ENCODE results near the gene COL4A2.

DNA sequence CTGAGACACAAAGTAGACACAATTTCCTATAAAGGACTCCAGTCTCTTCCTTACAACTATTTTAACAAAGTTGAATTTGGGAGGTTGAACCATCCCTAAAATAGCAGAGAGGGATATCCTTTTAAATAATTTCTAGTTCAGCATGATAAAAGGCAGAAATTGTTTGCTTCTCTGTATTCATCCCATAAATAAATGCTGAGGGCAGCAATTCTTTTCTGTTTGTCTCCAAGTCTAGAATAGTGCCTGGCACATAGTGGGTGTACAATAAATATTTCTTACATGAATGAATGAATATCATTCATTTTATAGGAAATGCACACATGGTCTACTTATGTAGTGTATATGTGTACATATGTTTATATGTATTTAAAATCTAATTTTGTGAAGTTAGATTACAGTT is 12.5 kb upstream of the COL4A2 start:
- TF ChIP-seq POLR2A (IDR thresholded peaks at IDR 0.05; ENCODE audit: borderline replicate concordance, extremely low read depth, insufficient read depth, insufficient read length) (no peak), CEBPB (IDR thresholded peaks at IDR 0.05; ENCODE audit: low read depth) (no peak), EZH2 (IDR thresholded peaks at IDR 0.05) (no peak), MAX (IDR thresholded peaks at IDR 0.05) (no peak), POLR2AphosphoS5 (IDR thresholded peaks at IDR 0.05; ENCODE audit: low read depth, low read length) (no peak), ATF3 (IDR thresholded peaks at IDR 0.05) (no peak), ZNF274 (IDR thresholded peaks at IDR 0.05; ENCODE audit: low read depth, low read length) (no peak), JUND (IDR thresholded peaks at IDR 0.05) (no peak), SP1 (IDR thresholded peaks at IDR 0.05; ENCODE audit: low read depth) (no peak), YY1 (IDR thresholded peaks at IDR 0.05; ENCODE audit: extremely low read depth, insufficient replicate concordance, low read depth, low read length) (no peak), EZH2phosphoT487 (IDR thresholded peaks at IDR 0.05; ENCODE audit: borderline replicate concordance) (no peak)
- TF ChIP-seq, protein P1, sequence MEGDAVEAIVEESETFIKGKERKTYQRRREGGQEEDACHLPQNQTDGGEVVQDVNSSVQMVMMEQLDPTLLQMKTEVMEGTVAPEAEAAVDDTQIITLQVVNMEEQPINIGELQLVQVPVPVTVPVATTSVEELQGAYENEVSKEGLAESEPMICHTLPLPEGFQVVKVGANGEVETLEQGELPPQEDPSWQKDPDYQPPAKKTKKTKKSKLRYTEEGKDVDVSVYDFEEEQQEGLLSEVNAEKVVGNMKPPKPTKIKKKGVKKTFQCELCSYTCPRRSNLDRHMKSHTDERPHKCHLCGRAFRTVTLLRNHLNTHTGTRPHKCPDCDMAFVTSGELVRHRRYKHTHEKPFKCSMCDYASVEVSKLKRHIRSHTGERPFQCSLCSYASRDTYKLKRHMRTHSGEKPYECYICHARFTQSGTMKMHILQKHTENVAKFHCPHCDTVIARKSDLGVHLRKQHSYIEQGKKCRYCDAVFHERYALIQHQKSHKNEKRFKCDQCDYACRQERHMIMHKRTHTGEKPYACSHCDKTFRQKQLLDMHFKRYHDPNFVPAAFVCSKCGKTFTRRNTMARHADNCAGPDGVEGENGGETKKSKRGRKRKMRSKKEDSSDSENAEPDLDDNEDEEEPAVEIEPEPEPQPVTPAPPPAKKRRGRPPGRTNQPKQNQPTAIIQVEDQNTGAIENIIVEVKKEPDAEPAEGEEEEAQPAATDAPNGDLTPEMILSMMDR (IDR thresholded peaks at IDR 0.05 in 2 of 3, conservative IDR thresholded peaks at IDR 0.05 in 1 of 3; ENCODE audit: borderline replicate concordance in 1 of 3, insufficient read depth in 1 of 3, low read depth in 2 of 3, low read length in 2 of 3), result no peak
- TF ChIP-seq, protein P2, sequence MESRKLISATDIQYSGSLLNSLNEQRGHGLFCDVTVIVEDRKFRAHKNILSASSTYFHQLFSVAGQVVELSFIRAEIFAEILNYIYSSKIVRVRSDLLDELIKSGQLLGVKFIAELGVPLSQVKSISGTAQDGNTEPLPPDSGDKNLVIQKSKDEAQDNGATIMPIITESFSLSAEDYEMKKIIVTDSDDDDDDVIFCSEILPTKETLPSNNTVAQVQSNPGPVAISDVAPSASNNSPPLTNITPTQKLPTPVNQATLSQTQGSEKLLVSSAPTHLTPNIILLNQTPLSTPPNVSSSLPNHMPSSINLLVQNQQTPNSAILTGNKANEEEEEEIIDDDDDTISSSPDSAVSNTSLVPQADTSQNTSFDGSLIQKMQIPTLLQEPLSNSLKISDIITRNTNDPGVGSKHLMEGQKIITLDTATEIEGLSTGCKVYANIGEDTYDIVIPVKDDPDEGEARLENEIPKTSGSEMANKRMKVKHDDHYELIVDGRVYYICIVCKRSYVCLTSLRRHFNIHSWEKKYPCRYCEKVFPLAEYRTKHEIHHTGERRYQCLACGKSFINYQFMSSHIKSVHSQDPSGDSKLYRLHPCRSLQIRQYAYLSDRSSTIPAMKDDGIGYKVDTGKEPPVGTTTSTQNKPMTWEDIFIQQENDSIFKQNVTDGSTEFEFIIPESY (IDR thresholded peaks at IDR 0.05; ENCODE audit: extremely low read depth, insufficient replicate concordance, low read length), result no peak
- TF ChIP-seq, protein P3, sequence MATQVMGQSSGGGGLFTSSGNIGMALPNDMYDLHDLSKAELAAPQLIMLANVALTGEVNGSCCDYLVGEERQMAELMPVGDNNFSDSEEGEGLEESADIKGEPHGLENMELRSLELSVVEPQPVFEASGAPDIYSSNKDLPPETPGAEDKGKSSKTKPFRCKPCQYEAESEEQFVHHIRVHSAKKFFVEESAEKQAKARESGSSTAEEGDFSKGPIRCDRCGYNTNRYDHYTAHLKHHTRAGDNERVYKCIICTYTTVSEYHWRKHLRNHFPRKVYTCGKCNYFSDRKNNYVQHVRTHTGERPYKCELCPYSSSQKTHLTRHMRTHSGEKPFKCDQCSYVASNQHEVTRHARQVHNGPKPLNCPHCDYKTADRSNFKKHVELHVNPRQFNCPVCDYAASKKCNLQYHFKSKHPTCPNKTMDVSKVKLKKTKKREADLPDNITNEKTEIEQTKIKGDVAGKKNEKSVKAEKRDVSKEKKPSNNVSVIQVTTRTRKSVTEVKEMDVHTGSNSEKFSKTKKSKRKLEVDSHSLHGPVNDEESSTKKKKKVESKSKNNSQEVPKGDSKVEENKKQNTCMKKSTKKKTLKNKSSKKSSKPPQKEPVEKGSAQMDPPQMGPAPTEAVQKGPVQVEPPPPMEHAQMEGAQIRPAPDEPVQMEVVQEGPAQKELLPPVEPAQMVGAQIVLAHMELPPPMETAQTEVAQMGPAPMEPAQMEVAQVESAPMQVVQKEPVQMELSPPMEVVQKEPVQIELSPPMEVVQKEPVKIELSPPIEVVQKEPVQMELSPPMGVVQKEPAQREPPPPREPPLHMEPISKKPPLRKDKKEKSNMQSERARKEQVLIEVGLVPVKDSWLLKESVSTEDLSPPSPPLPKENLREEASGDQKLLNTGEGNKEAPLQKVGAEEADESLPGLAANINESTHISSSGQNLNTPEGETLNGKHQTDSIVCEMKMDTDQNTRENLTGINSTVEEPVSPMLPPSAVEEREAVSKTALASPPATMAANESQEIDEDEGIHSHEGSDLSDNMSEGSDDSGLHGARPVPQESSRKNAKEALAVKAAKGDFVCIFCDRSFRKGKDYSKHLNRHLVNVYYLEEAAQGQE (IDR thresholded peaks at IDR 0.05; ENCODE audit: low read depth), result no peak
